NCI-H226 (cell line): ENCODE results near the gene MCRIP2.

Experiments
- DNase-seq: peaks from one replicate; pipeline ENCODE4 v3.0.0-alpha.2; 2015

Gene MCRIP2

DNA sequence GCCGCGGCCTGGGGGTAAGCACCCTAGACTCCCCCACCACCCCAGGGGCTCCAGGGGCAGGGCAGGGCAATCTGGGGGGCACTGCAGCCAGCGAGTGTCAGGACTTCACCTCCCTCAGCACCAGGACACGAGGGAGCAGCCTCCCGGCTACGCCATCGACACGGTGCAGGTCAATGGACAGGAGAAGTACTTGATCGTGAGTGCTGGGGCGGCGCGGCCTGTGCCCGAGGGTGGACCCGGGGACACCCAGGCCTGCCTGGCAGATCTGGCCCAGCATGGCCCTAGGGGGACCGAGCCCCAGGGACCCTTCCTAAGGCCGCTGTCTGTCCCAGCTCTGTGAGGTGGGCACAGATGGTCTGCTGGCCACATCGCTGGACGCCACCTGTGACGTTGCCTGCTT lies 30.7 kb downstream of the MCRIP2 start:
- no peak for DNase-seq

DNA sequence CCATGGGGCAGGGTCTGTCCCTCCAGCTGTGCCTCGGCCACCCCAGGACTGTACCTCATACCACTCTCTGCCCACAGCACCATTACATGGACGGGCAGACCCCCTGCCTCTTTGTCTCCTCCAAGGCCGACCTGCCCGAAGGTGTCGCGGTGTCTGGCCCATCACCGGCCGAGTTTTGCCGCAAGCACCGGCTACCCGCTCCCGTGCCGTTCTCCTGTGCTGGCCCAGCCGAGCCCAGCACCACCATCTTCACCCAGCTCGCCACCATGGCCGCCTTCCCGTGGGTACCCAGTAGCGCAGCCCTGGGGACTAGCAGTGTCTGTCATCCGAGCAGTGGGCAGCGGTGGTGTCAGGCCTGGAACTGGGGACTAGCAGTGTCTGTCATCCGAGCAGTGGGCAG lies 31.2 kb downstream of the MCRIP2 start:
- DNase-seq = no peak

DNA sequence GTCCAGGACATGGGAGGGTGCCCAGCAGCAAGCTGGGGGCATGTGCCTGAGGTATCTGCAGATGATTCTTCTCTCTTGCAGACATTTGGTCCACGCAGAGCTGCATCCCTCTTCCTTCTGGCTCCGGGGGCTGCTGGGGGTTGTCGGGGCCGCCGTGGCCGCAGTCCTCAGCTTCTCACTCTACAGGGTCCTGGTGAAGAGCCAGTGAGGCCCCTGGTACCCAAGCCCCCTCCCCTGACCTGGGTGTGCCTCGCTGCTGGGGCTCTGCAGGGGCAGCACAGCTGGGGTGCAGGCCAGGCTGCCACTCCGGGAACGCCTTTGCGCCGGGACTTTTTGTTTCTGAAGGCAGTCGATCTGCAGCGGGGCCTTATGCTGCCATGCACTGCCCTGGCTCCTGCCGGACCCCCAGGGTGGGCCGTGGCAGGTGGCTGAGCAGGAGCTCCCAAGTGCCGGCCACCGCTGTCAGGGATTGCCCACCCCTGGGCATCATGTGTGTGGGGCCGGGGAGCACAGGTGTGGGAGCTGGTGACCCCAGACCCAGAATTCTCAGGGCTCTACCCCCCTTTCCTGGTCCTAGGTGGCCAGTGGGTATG lies 31.9 kb downstream of the MCRIP2 start:
- DNase-seq = no peak

DNA sequence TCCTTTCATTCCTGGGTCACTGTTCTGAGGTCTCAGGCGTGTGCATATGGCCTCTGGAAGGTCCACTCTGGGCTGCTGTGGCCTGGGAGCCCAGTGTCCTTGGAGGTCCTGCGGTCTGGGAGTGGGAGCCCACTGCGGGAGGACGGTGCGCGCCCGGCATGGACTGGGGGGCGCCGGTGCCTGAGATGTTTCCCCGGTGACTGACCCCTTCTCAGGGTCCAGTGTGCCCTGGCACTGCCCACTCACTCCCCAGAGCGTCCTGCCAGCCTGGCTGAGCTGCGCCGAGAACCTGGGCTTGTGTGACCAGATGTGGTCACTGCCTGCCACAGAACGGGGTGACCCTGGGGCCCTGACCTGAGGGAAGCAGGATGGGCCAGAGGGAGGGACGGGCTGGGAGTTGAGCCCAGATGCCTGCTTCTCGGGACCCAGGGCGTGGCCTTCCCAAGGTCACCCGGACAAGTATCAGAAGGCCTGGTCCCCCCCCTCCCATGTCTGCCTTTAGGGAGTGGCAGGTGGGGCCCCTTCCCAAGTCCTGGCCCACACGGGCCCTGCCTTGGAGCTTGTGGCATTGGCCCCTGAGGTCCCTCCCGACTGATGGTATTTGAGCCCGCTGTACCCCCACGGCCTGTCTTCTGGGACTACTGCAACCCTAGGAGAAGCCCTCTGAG lies 32.7 kb downstream of the MCRIP2 start:
- no peak for DNase-seq

DNA sequence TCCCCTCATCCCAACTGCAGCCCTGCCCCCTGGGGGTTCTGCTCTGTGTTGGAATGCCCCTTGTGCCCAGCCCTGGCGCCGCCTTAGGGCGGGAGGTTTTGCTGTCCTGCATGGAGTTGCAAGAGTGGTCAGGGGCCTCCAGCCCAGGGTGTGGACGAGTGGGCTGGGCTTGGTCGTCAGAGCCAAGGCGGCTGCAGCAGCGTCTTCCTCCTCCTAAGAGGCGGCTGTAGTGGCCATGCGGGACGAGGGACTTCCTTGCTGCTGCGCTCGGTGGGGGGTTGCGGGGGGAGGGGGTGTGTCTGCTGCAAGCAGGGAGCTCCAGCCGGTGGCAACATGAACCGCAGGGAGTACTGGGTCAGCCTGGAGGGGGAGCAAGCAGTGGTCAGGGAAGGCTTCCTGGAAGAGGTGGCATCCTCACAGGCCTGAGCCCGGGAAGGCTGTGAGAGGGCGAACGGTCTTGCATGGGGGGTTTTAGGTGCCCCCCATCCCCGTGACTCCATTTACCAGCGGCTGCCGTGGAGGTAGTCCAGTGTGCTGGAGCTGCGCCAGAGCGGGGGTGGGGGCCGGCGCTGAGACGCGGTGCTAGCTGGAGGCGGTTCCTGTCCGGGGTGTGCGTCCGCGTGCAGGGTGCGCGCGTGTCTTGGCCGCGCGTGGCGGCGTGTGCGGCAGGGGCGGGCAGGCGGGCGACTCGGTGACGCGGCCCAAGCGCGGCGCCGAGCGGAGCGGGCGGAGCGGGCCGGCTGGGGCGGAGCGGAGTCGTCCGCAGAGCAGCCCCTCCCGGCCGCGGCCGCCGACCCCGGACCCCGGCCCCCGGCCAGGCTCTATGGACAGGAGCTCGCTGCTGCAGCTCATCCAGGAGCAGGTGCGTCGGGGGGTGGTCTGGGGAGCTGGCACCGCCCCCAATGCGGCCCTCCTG lies 33.6 kb downstream of the MCRIP2 start, which contains the start of gene RHBDL1:
TSS of gene RHBDL1 (plus strand) at position 704 of the 916 bp plus-strand sequence. CDS start at position 824, 120 bp downstream.
- no peak for DNase-seq

DNA sequence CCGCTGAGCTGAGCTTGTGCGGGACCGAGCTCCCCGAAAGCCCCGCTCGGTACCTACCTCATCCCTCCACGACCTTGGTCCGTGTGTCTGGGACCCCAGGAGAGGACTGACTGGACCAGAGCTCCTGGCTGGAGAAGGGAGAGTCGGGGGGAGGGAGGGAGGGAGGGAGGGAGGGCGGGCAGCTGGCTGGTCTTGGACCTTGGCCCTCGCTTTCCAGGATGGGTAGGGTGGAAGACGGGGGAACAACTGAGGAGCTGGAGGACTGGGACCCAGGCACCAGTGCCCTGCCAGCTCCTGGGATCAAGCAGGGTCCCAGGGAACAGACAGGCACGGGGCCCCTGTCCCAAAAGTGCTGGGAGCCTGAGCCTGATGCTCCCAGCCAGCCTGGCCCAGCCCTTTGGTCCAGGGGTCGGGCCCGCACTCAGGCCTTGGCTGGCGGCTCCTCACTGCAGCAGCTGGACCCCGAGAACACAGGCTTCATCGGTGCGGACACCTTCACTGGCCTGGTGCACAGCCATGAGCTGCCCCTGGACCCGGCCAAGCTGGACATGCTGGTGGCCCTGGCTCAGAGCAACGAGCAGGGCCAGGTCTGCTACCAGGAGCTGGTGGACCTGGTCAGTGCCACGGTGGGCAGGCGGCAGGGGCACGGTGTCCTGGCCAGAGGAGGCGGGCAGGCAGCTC lies 34.4 kb downstream of the MCRIP2 start:
- DNase-seq = no peak

DNA sequence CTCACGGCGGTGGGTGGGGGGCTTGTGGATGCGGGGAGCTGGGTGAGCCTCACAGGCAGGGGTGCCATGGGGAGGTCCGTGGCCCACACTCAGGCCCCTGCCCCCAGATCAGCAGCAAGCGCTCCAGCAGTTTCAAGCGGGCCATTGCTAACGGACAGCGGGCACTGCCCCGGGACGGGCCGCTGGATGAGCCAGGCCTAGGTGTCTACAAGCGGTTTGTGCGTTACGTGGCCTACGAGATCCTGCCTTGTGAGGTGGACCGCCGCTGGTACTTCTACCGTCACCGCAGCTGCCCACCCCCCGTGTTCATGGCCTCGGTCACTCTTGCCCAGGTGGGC lies 34.9 kb downstream of the MCRIP2 start:
- no peak for DNase-seq

DNA sequence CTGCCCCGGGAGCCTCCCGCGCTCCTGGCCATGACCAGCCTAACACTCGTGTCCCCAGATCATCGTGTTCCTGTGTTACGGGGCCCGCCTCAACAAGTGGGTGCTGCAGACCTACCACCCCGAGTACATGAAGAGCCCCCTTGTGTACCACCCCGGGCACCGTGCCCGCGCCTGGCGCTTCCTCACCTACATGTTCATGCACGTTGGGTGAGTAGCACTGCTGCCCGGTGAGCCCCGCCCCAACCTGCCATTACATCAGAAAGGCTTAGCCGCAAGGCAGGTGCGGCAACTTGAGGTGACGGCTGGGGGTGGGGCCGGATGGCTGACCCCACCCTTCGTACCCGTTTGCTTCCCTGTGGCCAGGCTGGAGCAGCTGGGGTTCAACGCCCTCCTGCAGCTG lies 35.3 kb downstream of the MCRIP2 start:
- DNase-seq = no peak

DNA sequence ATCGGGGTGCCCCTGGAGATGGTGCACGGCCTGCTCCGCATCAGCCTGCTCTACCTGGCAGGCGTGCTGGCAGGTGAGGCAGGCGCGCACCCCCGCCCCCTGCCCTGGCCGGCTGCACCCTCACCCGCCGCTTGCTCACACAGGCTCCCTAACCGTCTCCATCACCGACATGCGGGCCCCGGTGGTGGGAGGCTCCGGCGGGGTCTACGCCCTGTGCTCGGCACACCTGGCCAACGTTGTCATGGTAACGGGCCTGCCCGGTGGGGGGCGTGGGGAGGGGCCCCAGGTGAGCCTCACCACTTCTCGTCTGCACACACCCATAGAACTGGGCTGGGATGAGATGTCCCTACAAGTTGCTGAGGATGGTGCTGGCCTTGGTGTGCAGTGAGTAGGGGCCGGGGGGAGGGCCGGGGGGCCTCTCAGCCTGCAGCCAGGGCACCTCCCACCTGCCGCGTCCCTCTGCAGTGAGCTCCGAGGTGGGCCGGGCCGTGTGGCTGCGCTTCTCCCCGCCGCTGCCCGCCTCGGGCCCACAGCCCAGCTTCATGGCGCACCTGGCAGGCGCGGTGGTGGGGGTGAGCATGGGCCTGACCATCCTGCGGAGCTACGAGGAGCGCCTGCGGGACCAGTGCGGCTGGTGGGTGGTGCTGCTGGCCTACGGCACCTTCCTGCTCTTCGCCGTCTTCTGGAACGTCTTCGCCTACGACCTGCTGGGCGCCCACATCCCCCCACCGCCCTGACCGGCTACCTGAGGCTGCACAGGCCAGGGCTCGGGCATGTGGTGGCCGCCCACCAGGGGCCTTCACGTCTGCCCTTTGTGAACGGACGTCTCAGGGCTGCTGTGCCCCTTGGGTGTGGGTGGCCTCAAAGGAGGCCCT lies 35.9 kb downstream of the MCRIP2 start:
- DNase-seq = no peak

DNA sequence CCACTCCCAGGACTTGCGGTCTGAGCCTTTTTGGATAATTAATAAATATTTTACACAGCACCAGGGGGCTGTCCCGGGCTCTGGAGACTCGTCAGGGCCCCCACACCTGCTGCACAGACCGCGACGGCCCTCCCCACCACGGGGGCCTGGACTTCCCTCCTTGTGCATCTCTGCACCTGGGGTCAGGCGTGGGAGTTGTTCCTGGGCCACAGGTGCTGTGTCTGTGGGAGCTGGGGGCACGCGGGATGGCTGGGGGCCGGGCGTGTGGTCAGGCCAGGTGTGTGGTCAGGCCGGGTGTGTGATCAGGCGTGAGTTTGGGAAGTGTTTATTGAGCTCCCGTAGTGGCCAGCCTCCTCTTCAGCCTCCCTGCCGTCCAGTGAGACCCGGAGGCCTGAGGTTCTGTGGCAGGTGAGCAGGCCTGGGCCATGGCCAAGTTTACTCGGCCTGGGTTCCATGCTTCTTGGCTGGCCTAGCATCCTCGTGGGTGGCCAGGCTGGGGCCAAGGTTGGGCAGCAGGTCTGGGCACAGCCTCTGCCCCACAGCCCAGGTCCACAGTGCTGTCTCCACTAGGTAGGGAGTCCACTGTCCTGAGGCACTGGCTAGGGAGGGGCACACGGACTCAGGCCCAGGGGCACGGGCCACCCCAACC lies 36.7 kb downstream of the MCRIP2 start:
- no peak for DNase-seq

DNA sequence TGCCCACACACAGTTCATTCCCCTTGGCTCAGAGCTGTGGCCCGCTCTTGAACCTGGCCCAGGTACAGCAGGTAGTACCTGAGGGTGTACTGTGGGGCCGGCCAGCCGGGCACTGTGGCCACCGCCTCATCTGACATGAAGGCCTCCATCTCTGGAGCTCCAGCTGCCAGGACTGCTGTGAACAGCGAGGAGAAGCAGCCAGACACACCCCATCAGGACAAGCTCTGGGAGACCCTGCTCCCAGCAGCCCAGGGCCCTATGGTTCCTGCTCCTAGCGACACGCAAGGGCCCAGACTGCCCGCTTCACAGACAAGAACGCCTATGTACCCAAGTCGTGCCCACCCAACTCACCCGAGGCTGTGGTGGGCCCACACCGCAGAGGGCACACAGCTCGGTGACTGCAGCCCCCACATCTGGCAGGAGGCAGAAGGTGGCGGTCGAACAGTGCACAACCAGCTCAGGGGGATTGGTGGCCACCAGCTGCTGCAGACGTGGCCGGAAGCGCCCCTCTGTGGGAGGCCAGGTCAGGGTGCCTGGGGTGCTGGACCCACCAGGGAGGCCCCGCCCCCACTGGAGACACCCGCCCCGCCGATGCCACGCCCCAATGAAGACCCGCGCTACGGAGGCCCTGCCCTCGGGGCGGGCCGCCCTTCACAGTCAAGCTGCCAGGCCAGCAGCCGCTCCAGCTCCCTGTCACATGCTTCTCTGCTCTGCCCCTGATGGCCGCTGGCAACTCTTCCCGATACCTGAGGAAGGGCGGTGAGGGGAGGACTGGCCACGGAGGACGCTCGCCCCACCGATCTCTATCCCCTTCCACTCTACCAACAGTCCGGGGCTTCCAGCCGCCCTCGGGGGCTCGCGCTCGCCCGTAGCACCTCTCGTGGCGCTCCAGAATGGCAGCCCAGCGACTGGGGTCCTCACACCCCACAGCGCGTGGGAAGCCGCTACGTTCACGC lies 37.5 kb downstream of the MCRIP2 start:
- DNase-seq = peak; percentile 69

DNA sequence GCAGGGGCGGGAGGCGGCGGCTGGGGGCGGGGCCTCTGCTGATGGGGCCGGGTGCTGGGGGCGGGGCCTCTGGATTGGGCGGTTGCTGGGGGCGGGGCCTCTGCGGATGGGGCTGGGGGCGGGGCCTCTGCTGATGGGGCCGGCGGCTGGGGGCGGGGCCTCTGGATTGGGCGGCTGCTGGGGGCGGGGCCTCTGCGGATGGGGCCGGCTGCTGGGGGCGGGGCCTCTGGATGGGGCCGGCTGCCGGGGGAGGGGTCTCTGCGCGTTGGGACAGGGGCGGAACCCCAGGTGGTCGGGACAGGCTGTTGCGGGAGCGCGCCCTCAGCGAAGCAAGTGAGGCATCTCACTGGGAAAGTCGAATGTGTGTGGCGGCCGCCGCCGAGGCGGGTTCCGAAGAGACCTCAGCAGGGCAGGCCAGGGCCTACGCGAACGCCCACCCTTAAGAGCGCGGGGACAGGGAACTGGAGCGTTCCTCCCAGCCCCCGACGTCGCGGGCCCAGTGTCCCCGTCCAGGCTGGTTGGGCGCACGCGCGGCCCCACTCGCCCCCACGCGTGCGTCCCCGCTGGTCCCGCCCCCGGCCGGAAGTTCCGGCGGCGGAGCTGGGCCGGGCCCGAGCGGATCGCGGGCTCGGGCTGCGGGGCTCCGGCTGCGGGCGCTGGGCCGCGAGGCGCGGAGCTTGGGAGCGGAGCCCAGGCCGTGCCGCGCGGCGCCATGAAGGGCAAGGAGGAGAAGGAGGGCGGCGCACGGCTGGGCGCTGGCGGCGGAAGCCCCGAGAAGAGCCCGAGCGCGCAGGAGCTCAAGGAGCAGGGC lies 38.4 kb downstream of the MCRIP2 start, which contains the start of gene STUB1:
TSS of gene STUB1 (plus strand) at position 597 of the 811 bp plus-strand sequence. CDS start at position 713, 116 bp downstream.
- peak; percentile 80 for DNase-seq

DNA sequence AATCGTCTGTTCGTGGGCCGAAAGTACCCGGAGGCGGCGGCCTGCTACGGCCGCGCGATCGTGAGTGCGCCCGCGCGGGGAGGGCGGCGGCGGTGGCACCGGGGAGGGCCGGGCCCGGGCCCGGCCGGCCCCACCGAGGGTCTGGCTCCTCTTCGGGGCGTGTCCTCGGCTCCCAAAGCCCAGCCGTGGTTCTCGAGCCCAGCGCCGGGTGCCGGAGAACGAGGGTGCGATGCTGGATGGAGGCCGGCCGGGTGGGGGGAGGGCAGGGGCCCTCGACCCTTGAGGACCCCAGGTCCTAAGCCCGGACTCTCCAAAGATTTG lies 39.0 kb downstream of the MCRIP2 start:
- DNase-seq = no peak

DNA sequence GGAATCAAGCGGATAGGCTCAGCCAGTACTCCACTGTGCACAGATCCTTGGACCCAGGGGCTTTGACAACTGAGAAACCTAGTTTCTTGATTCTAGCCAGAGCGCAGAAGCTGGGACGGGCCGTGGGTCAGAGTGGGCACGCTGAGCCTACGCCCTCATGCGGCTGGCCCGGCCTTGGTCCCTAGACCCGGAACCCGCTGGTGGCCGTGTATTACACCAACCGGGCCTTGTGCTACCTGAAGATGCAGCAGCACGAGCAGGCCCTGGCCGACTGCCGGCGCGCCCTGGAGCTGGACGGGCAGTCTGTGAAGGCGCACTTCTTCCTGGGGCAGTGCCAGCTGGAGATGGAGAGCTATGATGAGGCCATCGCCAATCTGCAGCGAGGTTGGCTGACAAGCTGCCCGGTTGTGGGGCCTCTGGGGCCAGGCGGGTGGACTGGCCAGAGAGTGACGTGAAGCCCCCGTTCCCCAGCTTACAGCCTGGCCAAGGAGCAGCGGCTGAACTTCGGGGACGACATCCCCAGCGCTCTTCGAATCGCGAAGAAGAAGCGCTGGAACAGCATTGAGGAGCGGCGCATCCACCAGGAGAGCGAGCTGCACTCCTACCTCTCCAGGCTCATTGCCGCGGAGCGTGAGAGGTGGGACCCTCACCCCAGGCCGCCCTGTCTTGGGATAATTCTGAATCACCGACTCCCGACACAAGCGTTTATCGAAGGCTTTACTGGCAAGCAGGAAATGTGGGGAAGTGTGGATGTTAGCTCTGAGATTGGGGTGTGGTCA lies 39.5 kb downstream of the MCRIP2 start:
- no peak for DNase-seq

DNA sequence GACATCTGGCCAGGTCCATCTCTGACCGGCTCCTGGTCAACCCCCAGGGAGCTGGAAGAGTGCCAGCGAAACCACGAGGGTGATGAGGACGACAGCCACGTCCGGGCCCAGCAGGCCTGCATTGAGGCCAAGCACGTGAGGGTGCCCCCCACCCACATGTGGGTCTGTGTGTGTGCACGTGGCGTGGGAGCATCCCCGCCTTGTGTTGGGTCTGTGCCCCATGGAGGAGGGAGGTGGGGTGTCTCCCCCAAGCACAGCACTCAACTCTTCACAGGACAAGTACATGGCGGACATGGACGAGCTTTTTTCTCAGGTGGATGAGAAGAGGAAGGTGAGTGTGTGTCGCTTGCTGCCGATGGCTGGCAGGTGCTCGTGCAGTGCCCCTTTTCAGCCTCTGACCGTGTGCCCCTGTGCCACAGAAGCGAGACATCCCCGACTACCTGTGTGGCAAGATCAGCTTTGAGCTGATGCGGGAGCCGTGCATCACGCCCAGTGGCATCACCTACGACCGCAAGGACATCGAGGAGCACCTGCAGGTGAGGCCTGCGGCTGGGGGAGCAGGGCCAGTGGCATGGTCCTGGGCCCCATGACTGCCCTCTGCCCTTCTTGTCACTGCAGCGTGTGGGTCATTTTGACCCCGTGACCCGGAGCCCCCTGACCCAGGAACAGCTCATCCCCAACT lies 40.3 kb downstream of the MCRIP2 start:
- peak; percentile 40 for DNase-seq

DNA sequence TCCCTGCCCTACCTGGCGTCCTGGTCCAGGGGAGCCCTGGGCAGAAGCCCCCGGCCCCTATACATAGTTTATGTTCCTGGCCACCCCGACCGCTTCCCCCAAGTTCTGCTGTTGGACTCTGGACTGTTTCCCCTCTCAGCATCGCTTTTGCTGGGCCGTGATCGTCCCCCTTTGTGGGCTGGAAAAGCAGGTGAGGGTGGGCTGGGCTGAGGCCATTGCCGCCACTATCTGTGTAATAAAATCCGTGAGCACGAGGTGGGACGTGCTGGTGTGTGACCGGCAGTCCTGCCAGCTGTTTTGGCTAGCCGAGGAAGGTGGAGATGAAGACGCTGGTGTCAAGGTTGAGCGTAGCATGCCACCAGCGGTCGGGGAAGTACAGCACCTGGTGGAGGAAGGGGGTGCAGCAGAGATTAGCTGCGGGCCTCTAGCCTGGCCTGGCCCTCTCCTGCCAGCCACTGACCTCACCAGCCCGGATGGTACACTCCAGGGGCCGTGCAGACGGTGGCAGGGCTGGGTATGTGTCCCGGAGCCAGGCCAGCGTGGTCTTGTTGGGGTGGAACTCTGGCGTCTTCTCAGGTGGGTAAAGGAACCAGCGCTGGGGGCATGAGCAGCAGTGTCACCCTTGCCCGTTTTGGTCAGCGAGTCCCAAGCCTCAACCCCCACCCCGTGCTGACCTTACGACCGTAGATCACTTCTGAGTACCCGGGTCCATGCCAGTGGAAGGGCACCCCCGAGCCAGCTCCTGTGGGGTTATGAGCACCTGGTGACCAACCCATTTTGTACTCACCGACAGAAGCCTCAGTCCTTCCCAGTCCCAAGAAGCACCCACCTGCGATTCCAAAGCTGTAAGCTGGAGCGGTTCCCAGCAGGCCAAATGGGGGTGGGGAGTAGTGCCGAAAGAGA lies 41.1 kb downstream of the MCRIP2 start:
- DNase-seq = no peak
